Measurements from ENCODE around the gene DNAH6. TPM values are rescaled to one million over a fixed set of nuclear protein-coding genes. Genes with fewer than 3 reads are reported as not detected.

DNAH6 gene
- total RNA-seq, 2 donors from 2014 or later = 0.24 to 0.30 TPM

DNA sequence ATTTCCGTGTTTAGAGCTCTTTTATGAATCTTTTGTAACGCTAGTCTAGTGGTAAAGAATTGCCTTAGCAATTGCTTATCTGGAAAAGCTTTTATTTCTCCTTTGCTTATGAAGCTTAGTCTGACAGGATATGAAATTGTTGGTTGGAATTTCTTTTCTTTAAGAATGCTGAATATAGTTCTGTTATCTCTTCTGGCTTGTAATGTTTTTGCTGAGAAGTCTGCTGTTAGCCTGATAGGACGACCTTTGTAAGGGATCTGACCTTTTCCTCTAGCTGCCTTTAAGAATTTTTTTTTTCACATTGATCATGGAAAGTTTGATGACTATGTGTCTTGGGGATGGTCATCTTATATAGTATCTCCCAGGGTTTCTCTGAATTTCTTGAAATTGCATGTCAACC is 263.5 kb downstream of the DNAH6 start:
- no peaks in the 10 kb centered on the region for H3K27me3 ChIP-seq
- TF ChIP-seq, protein P1, sequence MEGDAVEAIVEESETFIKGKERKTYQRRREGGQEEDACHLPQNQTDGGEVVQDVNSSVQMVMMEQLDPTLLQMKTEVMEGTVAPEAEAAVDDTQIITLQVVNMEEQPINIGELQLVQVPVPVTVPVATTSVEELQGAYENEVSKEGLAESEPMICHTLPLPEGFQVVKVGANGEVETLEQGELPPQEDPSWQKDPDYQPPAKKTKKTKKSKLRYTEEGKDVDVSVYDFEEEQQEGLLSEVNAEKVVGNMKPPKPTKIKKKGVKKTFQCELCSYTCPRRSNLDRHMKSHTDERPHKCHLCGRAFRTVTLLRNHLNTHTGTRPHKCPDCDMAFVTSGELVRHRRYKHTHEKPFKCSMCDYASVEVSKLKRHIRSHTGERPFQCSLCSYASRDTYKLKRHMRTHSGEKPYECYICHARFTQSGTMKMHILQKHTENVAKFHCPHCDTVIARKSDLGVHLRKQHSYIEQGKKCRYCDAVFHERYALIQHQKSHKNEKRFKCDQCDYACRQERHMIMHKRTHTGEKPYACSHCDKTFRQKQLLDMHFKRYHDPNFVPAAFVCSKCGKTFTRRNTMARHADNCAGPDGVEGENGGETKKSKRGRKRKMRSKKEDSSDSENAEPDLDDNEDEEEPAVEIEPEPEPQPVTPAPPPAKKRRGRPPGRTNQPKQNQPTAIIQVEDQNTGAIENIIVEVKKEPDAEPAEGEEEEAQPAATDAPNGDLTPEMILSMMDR (IDR thresholded peaks at IDR 0.05) = no peak
- H3K9me3 ChIP-seq = peaks cover 0 to 2% of the 10 kb centered on the region in 2 donors
- no peak overlapping the region for H3K4me3 ChIP-seq
- no peaks in the 10 kb centered on the region for H3K36me3 ChIP-seq
- no peak overlapping the region for H3K27ac ChIP-seq
- DNase-seq (ENCODE audit: low spot score) = no peak
- no peaks in the 10 kb centered on the region for H3K4me1 ChIP-seq

DNA sequence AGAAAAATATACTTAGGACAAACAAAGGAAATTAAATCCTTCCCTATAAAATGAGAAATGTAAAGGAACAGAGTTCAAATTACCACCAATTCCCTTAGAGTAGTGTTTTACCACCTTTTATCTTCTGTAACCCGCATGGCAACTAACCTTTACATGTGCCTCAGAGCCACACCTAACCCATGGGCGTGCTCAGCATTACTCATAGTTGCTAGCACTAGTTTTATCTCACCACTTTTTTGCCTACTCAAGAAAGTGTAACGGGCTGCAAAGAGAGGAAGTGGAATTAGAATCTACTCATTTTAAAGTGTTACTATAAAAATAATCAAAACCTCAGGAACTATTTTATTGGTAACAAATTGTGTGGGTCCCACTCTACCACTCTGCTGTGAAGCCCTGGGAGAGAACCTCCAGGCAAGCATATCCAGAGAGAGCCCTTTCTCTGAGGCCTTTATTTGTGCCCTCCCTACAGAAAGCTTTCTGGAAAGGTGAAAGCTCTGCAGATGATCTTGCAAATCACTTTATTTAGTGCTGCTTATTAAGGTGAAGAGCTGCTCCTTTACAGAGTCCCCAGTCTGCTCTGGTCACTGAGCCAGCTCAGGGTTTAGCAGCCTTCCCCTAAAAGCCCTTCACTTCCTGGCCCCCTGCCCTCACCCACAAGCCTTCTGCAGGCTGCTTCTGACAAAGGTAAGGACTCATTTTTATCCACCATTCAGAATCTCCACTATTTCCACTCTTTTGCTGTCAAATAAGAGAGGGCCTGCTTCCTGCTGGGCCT is 265.8 kb downstream of the DNAH6 start:
- Histone ChIP-seq H3K27me3 (no peaks in the 10 kb centered on the region), H3K4me3 (no peak overlapping the region), H3K36me3 (no peaks in the 10 kb centered on the region), H3K9me3 (no peaks in the 10 kb centered on the region), H3K27ac (no peak overlapping the region), H3K4me1 (no peaks in the 10 kb centered on the region)
- DNase-seq (ENCODE audit: low spot score) = no peak
- TF ChIP-seq, protein P1 (IDR thresholded peaks at IDR 0.05) = no peak

DNA sequence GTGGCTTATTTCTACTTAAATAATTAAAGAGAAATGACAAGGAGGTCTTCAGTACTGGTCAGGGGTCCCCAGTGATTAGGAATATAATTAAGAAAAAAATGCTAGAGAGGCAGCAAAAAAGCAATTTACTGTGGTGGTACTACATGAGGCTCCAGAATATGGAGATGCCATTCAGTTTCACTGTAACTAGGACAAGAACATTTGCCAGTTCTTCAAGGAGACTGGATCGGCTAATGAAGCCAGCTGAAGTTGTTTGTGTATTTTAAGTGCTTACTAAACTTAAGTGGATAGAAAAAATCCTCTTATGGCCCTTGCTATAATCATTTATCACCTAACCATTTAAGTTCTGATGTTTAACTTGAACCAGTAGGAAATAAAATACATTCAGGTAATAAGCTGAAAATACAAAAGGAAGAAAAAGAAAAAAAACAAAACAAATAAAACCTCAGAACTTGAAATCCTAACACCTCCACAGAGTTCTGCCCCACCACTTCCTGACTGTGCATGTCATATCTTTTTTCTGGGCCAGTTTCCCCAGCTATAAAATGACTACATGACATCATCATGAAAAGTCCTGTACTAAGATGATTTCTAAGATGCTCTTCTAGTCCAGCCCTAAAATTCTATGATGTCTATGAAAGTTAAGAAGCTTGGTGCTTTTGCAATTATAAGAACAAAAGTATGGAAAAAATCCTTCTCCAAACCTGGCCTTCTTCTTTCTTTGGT is 266.6 kb downstream of the DNAH6 start:
- Histone ChIP-seq H3K36me3 (no peaks in the 10 kb centered on the region), H3K4me3 (no peak overlapping the region), H3K4me1 (no peaks in the 10 kb centered on the region), H3K27me3 (no peaks in the 10 kb centered on the region), H3K9me3 (no peaks in the 10 kb centered on the region), H3K27ac (no peak overlapping the region)
- TF ChIP-seq, protein P1 (IDR thresholded peaks at IDR 0.05) = no peak
- no peak for DNase-seq (ENCODE audit: low spot score)

DNA sequence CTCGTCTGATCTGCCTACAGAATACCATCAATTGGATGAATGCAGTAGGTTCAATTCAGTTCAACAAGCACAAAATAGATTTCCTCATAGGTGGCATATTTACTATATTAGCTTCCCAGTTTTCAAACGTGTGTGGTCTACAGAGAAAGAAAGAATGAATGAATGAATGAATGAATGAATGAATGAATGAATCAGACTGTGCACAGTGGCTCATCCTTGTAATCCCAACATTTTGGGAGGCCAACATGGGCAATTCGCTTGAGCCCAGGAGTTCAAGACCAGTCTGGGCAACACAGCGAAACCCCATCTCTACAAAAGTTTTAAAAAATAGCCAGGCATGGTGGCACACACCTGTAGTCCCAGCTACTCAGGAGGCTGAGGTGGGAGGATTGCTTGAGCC is 269.7 kb downstream of the DNAH6 start:
- Histone ChIP-seq H3K9me3 (no peaks in the 10 kb centered on the region), H3K4me1 (no peaks in the 10 kb centered on the region), H3K4me3 (no peak overlapping the region), H3K36me3 (no peaks in the 10 kb centered on the region), H3K27me3 (no peaks in the 10 kb centered on the region), H3K27ac (no peak overlapping the region)
- DNase-seq (ENCODE audit: low spot score) = no peak
- TF ChIP-seq, protein P1 (IDR thresholded peaks at IDR 0.05) = no peak

DNA sequence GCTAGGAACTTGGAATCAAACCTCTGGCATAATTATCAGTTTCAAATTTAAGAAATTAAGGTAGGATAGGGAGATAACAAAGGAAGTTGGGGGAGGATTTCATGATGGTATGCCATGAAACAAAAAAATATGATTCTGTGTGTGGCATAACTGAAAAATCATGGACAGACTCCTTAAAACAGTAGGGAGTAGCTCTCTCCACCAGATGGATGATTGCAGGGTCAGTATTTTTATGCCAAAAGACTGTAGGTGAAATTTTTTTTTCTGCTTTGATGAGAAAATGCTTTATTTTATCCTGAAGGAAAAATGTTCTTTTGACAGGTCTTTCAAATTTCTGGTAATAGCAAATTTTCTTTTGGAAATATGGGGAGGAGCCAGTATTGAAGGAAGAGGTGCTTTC is 270.3 kb downstream of the DNAH6 start:
- TF ChIP-seq, protein P1 (IDR thresholded peaks at IDR 0.05) = no peak
- no peaks in the 10 kb centered on the region for H3K36me3 ChIP-seq
- no peak overlapping the region for H3K27ac ChIP-seq
- DNase-seq (ENCODE audit: low spot score) = no peak
- no peaks in the 10 kb centered on the region for H3K4me1 ChIP-seq
- no peaks in the 10 kb centered on the region for H3K9me3 ChIP-seq
- no peaks in the 10 kb centered on the region for H3K27me3 ChIP-seq
- no peak overlapping the region for H3K4me3 ChIP-seq
